K562 (cell line): Measurements from ENCODE around the gene USP48. TPM values are rescaled to one million over a fixed set of nuclear protein-coding genes. Genes with fewer than 3 reads are reported as not detected.

Source experiments
- ATF1 ChIP-seq, 2 experiments: fragments of 450-650 bp in 1 of 2; IDR thresholded peaks; 2 replicates each; pipeline ENCODE4 v1.6.1; 2016; ENCODE audit warnings: missing compliant biosample characterization in 1 of 2, missing genetic modification characterization in 1 of 2
- MAFF ChIP-seq: IDR thresholded peaks from 2 replicates; pipeline ENCODE4 v1.6.1; 2012; ENCODE audit warnings: low read length, improper control_type of control experiment
- NR3C1 ChIP-seq: sonication (generic); formaldehyde crosslinking; IDR thresholded peaks from 2 replicates; pipeline ENCODE4 v1.8.1; 2022; ENCODE audit warnings: missing genetic modification reagents
- POLR3G ChIP-seq: IDR thresholded peaks from 2 replicates; pipeline ENCODE4 v1.6.1; 2011; ENCODE audit not compliant: insufficient read length, insufficient replicate concordance; ENCODE audit errors: extremely low read depth
- RCOR1 ChIP-seq, 2 experiments: IDR thresholded peaks; 2 replicates each; pipeline ENCODE4 v1.6.1; 2012; ENCODE audit warnings: low read depth in 2 of 2, low read length in 2 of 2, borderline replicate concordance in 1 of 2, improper control_type of control experiment in 1 of 2
- SAP30 ChIP-seq: fragments of 200-600 bp; sonication (generic); IDR thresholded peaks from 2 replicates; pipeline ENCODE4 v1.6.1; 2012; ENCODE audit warnings: borderline replicate concordance, low read depth, mild to moderate bottlenecking, moderate library complexity, low read length, control low read depth, inconsistent platforms; ENCODE audit not compliant: insufficient read depth, poor library complexity, severe bottlenecking
- SIRT6 ChIP-seq: IDR thresholded peaks from one replicate; pipeline ENCODE4 v1.6.1; 2012; ENCODE audit warnings: low read depth, mild to moderate bottlenecking, control low read depth, inconsistent platforms, low read length, moderate library complexity
- SRF ChIP-seq, 2 experiments: fragments of 250-450, 450-650 bp in 1 of 2; sonication (Bioruptor Pico) in 1 of 2; sonication (generic) in 1 of 2; formaldehyde crosslinking; IDR thresholded peaks; 2 replicates each; pipeline versions ENCODE4 v1.5.0 to v1.5.1; 2020 to 2022; ENCODE audit warnings: mild to moderate bottlenecking in 1 of 2, missing genetic modification reagents in 1 of 2
- TGIF2 ChIP-seq: sonication (generic); formaldehyde crosslinking; IDR thresholded peaks from 2 replicates; pipeline ENCODE4 v1.8.1; 2022; ENCODE audit warnings: mild to moderate bottlenecking, missing genetic modification reagents, moderate library complexity
- YBX1 ChIP-seq: fragments of 450-650 bp; IDR thresholded peaks from 2 replicates; pipeline ENCODE4 v1.7.1; 2016; ENCODE audit warnings: mild to moderate bottlenecking
- ZFPM2 ChIP-seq: fragments of 250-450 bp; sonication (Bioruptor Pico); IDR thresholded peaks from 2 replicates; pipeline ENCODE4 v1.5.1; 2022; ENCODE audit warnings: mild to moderate bottlenecking
- polyA plus RNA-seq, 8 experiments: library from polyadenylated mRNA; depleted of rRNA in 4 of 8; stranded (reverse) in 5 of 8; unstranded in 3 of 8; fragments of >200 nt; fragmentation: Nextera tagmentation in 2 of 8; fragmentation: Illumina TruSeq in 1 of 8; extraction: Ambion mirVana in 2 of 8; extraction: Trizol in 1 of 8; gene quantifications; 2 replicates each; pipeline versions ENCODE4 v1.2.1 to v1.2.3, GENCODE V29; 2011 to 2014; ENCODE audit warnings: inconsistent platforms in 1 of 8, missing spikeins in 1 of 8
- total RNA-seq, 7 experiments: library from RNA; depleted of rRNA in 6 of 7; stranded (reverse); fragments of >200 nt in 6 of 7; fragmentation: Illumina TruSeq in 2 of 7; extraction: Trizol in 2 of 7; gene quantifications; 2 replicates each; pipeline versions ENCODE4 v1.2.1 to v1.2.3, GENCODE V29; 2011 to 2021; ENCODE audit warnings: low replicate concordance in 1 of 7
- TF ChIP-seq, protein P1 (sequence below), 2 experiments: IDR thresholded peaks; 2 replicates each; pipeline ENCODE4 v1.6.1; 2012; ENCODE audit warnings: improper control_type of control experiment in 2 of 2, low read depth in 2 of 2, low read length in 2 of 2, borderline replicate concordance in 1 of 2
- TF ChIP-seq, protein P2 (sequence below): fragments of 250-450 bp; sonication (Bioruptor Pico); IDR thresholded peaks from 2 replicates; pipeline ENCODE4 v1.5.0; 2022; ENCODE audit warnings: mild to moderate bottlenecking
- TF ChIP-seq, protein P3 (sequence below): sonication (generic); formaldehyde crosslinking; IDR thresholded peaks from 2 replicates; pipeline ENCODE4 v1.8.0; 2022; ENCODE audit warnings: missing genetic modification reagents, mild to moderate bottlenecking, borderline replicate concordance
- TF ChIP-seq, protein P4 (sequence below): sonication (generic); formaldehyde crosslinking; IDR thresholded peaks from 2 replicates; pipeline ENCODE4 v1.8.0; 2022; ENCODE audit warnings: mild to moderate bottlenecking, missing genetic modification reagents
- TF ChIP-seq, protein P5 (sequence below): fragments of 450-650 bp; IDR thresholded peaks from 2 replicates; pipeline ENCODE4 v1.6.1; 2017; ENCODE audit warnings: mild to moderate bottlenecking, moderate library complexity

Gene USP48
- total and polyA plus RNA-seq, 9 of the 15 experiments (the other 6 are each of a cell fraction or from before 2014, with no cell fraction given): 23.3 to 123 (median 106) TPM

DNA sequence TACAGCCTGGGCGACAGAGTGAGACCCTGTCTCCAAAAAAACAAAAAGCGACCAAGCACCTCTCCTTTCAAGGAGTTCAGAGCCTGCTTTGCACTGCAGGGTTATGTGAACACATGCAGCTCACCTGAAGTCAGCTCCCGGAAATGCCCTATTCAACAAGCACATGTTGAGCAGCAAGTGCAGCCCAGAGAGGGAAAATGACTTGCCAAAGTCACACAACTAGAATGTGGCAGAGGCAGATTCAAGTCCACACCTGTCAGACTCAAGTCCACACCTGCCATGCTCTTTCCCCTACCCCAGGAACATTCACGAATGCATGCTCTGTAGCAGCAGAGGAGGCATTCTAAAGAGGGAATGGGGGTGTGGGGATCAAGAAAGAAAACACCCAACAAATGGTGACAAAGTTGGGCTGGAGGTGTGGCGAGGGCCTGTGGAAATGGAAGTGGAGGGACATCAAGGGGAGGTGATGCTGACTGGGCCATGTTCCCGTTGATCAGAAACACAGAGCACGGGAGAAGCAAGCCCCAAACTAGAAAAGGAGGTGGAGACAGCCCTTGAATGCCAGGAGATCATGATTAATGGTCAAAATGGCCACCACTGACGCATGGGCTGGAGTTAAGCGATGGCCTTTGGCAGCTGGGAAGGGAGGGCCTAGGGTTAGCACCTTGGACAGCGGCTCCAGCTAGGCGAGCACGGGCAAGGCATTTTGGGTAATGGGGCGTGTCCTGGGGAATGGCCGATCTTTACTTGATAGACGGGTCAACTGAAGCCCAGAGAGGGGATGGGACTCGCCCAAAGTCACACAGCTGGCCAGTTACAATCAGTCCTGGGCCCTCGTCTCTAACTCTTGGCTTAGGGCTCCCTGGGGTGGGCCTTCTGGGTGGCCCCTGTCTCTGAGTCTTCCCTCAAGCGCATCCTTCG lies 135.3 kb downstream of the USP48 start (continued):
- TF ChIP-seq, protein P1, sequence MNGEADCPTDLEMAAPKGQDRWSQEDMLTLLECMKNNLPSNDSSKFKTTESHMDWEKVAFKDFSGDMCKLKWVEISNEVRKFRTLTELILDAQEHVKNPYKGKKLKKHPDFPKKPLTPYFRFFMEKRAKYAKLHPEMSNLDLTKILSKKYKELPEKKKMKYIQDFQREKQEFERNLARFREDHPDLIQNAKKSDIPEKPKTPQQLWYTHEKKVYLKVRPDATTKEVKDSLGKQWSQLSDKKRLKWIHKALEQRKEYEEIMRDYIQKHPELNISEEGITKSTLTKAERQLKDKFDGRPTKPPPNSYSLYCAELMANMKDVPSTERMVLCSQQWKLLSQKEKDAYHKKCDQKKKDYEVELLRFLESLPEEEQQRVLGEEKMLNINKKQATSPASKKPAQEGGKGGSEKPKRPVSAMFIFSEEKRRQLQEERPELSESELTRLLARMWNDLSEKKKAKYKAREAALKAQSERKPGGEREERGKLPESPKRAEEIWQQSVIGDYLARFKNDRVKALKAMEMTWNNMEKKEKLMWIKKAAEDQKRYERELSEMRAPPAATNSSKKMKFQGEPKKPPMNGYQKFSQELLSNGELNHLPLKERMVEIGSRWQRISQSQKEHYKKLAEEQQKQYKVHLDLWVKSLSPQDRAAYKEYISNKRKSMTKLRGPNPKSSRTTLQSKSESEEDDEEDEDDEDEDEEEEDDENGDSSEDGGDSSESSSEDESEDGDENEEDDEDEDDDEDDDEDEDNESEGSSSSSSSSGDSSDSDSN (IDR thresholded peaks at IDR 0.05; ENCODE audit: borderline replicate concordance in 1 of 2, low read depth in 2 of 2, low read length in 2 of 2): no peak
- peak; percentile 92 for TF ChIP-seq SAP30
- TF ChIP-seq SRF (CRISPR knock-in tag; IDR thresholded peaks at IDR 0.05): peak in 1 of 2 experiments; percentile 90; a peak in 2 of 4 replicates
- TF ChIP-seq TGIF2 (CRISPR knock-in tag): peak; percentile 95; the same call in 1 of the 2 replicates
- peak; percentile 66 to 96; a peak in 3 of 4 replicates for TF ChIP-seq RCOR1 (IDR thresholded peaks at IDR 0.05; ENCODE audit: borderline replicate concordance in 1 of 2, low read depth in 2 of 2, low read length in 2 of 2)
- TF ChIP-seq ATF1 (CRISPR knock-in tag; IDR thresholded peaks at IDR 0.05): peak; percentile 46
- TF ChIP-seq ATF1 (tag; IDR thresholded peaks at IDR 0.05): peak; percentile 91
- TF ChIP-seq POLR3G: no peak
- no peak for TF ChIP-seq SIRT6
- peak; percentile 98 for TF ChIP-seq NR3C1 (CRISPR knock-in tag)
- TF ChIP-seq, protein P2, sequence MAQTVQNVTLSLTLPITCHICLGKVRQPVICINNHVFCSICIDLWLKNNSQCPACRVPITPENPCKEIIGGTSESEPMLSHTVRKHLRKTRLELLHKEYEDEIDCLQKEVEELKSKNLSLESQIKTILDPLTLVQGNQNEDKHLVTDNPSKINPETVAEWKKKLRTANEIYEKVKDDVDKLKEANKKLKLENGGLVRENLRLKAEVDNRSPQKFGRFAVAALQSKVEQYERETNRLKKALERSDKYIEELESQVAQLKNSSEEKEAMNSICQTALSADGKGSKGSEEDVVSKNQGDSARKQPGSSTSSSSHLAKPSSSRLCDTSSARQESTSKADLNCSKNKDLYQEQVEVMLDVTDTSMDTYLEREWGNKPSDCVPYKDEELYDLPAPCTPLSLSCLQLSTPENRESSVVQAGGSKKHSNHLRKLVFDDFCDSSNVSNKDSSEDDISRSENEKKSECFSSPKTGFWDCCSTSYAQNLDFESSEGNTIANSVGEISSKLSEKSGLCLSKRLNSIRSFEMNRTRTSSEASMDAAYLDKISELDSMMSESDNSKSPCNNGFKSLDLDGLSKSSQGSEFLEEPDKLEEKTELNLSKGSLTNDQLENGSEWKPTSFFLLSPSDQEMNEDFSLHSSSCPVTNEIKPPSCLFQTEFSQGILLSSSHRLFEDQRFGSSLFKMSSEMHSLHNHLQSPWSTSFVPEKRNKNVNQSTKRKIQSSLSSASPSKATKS (CRISPR knock-in tag): no peak
- TF ChIP-seq, protein P3, sequence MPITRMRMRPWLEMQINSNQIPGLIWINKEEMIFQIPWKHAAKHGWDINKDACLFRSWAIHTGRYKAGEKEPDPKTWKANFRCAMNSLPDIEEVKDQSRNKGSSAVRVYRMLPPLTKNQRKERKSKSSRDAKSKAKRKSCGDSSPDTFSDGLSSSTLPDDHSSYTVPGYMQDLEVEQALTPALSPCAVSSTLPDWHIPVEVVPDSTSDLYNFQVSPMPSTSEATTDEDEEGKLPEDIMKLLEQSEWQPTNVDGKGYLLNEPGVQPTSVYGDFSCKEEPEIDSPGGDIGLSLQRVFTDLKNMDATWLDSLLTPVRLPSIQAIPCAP: peak; percentile 95; the same call in 1 of the 2 replicates
- TF ChIP-seq, protein P4, sequence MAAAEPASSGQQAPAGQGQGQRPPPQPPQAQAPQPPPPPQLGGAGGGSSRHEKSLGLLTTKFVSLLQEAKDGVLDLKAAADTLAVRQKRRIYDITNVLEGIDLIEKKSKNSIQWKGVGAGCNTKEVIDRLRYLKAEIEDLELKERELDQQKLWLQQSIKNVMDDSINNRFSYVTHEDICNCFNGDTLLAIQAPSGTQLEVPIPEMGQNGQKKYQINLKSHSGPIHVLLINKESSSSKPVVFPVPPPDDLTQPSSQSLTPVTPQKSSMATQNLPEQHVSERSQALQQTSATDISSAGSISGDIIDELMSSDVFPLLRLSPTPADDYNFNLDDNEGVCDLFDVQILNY (CRISPR knock-in tag): peak; percentile 99
- TF ChIP-seq, protein P5, sequence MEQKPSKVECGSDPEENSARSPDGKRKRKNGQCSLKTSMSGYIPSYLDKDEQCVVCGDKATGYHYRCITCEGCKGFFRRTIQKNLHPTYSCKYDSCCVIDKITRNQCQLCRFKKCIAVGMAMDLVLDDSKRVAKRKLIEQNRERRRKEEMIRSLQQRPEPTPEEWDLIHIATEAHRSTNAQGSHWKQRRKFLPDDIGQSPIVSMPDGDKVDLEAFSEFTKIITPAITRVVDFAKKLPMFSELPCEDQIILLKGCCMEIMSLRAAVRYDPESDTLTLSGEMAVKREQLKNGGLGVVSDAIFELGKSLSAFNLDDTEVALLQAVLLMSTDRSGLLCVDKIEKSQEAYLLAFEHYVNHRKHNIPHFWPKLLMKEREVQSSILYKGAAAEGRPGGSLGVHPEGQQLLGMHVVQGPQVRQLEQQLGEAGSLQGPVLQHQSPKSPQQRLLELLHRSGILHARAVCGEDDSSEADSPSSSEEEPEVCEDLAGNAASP: no peak
- TF ChIP-seq MAFF: no peak
- TF ChIP-seq ZFPM2 (CRISPR knock-in tag): no peak
- TF ChIP-seq YBX1: no peak
